ENCODE measurements around the gene BACH2. TPM values are rescaled to one million over a fixed set of nuclear protein-coding genes. Genes with fewer than 3 reads are reported as not detected.

The BACH2 gene
- polyA plus RNA-seq, 1 of the 3 experiments (the other 2 are of a cell fraction): 0.46 TPM

DNA sequence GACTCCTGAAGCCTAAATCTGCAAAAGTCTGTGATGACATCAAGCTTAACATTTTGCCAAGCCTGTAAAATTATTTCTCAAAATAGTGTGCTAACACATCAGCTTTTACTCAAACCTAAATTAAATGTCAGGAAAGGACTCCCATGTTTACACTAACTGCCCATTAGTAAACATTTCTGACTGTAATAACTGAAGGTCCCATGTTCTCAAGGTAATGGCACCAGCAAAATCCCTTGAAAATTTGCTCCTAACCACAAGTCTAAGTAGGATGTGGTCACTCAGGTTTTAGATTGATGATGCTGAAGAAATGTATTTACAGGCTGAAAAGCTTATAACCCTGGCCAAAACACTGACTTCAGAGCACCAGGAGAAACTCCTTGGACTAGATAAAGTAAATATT lies 33.0 kb downstream of the BACH2 start:
- Histone ChIP-seq H3K4me3 (ENCODE audit: low read depth in 2 of 2, low read length in 1 of 2) (no peak overlapping the region), H3K79me2 (ENCODE audit: insufficient read depth) (no peaks in the 10 kb centered on the region), H3F3A (replicated peaks; ENCODE audit: insufficient read depth) (no peaks in the 10 kb centered on the region), H3K9me3 (no peaks in the 10 kb centered on the region), H3K27me3 (ENCODE audit: insufficient read depth) (no peaks in the 10 kb centered on the region), H3K4me1 (ENCODE audit: control insufficient read depth in 1 of 2, insufficient read depth in 2 of 2, low read depth in 1 of 2, low read length in 1 of 2) (no peaks in the 10 kb centered on the region), H3K9ac (no peak overlapping the region), H2AFZ (ENCODE audit: low read depth) (no peak overlapping the region), H3K9me2 (no peaks in the 10 kb centered on the region), H3K4me2 (no peak overlapping the region), H3K27ac (ENCODE audit: low read depth in 2 of 2, low read length in 1 of 2) (no peak overlapping the region), H3K36me3 (replicated peaks in 1 of 2; ENCODE audit: control insufficient read depth in 1 of 2, insufficient read depth in 2 of 2, low read length in 1 of 2) (no peaks in the 10 kb centered on the region), H4K20me1 (ENCODE audit: insufficient read depth) (no peaks in the 10 kb centered on the region)
- no peak for DNase-seq
- TF ChIP-seq, protein P1, sequence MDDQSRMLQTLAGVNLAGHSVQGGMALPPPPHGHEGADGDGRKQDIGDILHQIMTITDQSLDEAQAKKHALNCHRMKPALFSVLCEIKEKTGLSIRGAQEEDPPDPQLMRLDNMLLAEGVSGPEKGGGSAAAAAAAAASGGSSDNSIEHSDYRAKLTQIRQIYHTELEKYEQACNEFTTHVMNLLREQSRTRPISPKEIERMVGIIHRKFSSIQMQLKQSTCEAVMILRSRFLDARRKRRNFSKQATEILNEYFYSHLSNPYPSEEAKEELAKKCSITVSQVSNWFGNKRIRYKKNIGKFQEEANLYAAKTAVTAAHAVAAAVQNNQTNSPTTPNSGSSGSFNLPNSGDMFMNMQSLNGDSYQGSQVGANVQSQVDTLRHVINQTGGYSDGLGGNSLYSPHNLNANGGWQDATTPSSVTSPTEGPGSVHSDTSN (IDR thresholded peaks at IDR 0.05): peak; percentile 23; the same call in 1 of the 2 replicates
- TF ChIP-seq FOSL2 (IDR thresholded peaks at IDR 0.05; ENCODE audit: borderline replicate concordance, low read depth): no peak
- ChIA-PET CTCF (interaction anchor here (0.7 to 1.4 kb wide), 5 partner anchors 9 to 32 kb away, joined by 3 to 4 read pairs (median 3); no protein-coding TSS in a partner anchor), POLR2A (no interaction called here)

GRCh38 chr6:90261801-90262200 lies 34.8 kb downstream of the BACH2 start:
- TF ChIP-seq SMC3 (IDR thresholded peaks at IDR 0.05; ENCODE audit: low read depth, low read length): no peak
- Histone ChIP-seq H2AFZ (ENCODE audit: low read depth) (no peak overlapping the region), H3K4me1 (ENCODE audit: control insufficient read depth in 1 of 2, insufficient read depth in 2 of 2, low read depth in 1 of 2, low read length in 1 of 2) (no peaks in the 10 kb centered on the region), H3K9ac (no peak overlapping the region), H3K9me3 (no peaks in the 10 kb centered on the region), H3K36me3 (replicated peaks in 1 of 2; ENCODE audit: control insufficient read depth in 1 of 2, insufficient read depth in 2 of 2, low read length in 1 of 2) (no peaks in the 10 kb centered on the region), H3F3A (replicated peaks; ENCODE audit: insufficient read depth) (peaks cover 6% of the 10 kb centered on the region), H3K79me2 (ENCODE audit: insufficient read depth) (no peaks in the 10 kb centered on the region), H3K4me3 (ENCODE audit: low read depth in 2 of 2, low read length in 1 of 2) (no peak overlapping the region), H3K4me2 (no peak overlapping the region), H3K9me2 (no peaks in the 10 kb centered on the region), H3K27ac (ENCODE audit: low read depth in 2 of 2, low read length in 1 of 2) (no peak overlapping the region), H3K27me3 (ENCODE audit: insufficient read depth) (no peaks in the 10 kb centered on the region), H4K20me1 (ENCODE audit: insufficient read depth) (no peaks in the 10 kb centered on the region)
- POLR2A ChIA-PET: no interaction called here
- DNase-seq: no peak
- WGBS (ENCODE audit: low lambda C conversion rate): 94% methylated on average over 2 of the region's 2 CpGs
- CTCF ChIA-PET: no interaction called here

GRCh38 chr6:90257486-90257738 lies 39.2 kb downstream of the BACH2 start:
- H3K79me2 ChIP-seq (ENCODE audit: insufficient read depth): no peaks in the 10 kb centered on the region
- H3K9me3 ChIP-seq: no peaks in the 10 kb centered on the region
- no peak overlapping the region for H2AFZ ChIP-seq (ENCODE audit: low read depth)
- DNase-seq: no peak
- ChIA-PET POLR2A (no interaction called here), CTCF (interaction anchor here (0.8 kb wide), 1 partner anchor 12 kb away, joined by 3 read pairs; no protein-coding TSS in a partner anchor)
- H3K36me3 ChIP-seq (replicated peaks in 1 of 2; ENCODE audit: control insufficient read depth in 1 of 2, insufficient read depth in 2 of 2, low read length in 1 of 2): no peaks in the 10 kb centered on the region
- no peak for TF ChIP-seq MXI1 (IDR thresholded peaks at IDR 0.05; ENCODE audit: low read depth, low read length)
- TF ChIP-seq GABPA (IDR thresholded peaks at IDR 0.05; ENCODE audit: low read depth): no peak
- no peak for TF ChIP-seq RXRA (IDR thresholded peaks at IDR 0.05; ENCODE audit: borderline replicate concordance, low read depth)
- TF ChIP-seq YY1 (IDR thresholded peaks at IDR 0.05; ENCODE audit: low read depth): peak; percentile 22; the same call in 1 of the 2 replicates
- no peak for TF ChIP-seq FOXJ3 (CRISPR knock-in tag; IDR thresholded peaks at IDR 0.05)
- TF ChIP-seq JUND (IDR thresholded peaks at IDR 0.05): no peak
- TF ChIP-seq CHD2 (IDR thresholded peaks at IDR 0.05; ENCODE audit: low read length, partially characterized antibody): no peak
- no peak for TF ChIP-seq RAD21 (IDR thresholded peaks at IDR 0.05; ENCODE audit: low read length)
- no peaks in the 10 kb centered on the region; a peak in 1 of 4 replicates for H3K4me1 ChIP-seq (ENCODE audit: control insufficient read depth in 1 of 2, insufficient read depth in 2 of 2, low read depth in 1 of 2, low read length in 1 of 2)
- no peak overlapping the region for H3K4me3 ChIP-seq (ENCODE audit: low read depth in 2 of 2, low read length in 1 of 2)
- no peaks in the 10 kb centered on the region for H3K9me2 ChIP-seq
- 81% methylated on average over 1 of the region's 1 CpG for WGBS (ENCODE audit: low lambda C conversion rate)
- no peak overlapping the region for H3K9ac ChIP-seq
- no peaks in the 10 kb centered on the region for H3K27me3 ChIP-seq (ENCODE audit: insufficient read depth)
- H4K20me1 ChIP-seq (ENCODE audit: insufficient read depth): no peaks in the 10 kb centered on the region
- H3K4me2 ChIP-seq: no peak overlapping the region
- H3K27ac ChIP-seq (ENCODE audit: low read depth in 2 of 2, low read length in 1 of 2): peak overlapping the region in 1 of 2 experiments; percentile 72; a peak in 2 of 4 replicates
- peaks cover 18% of the 10 kb centered on the region for H3F3A ChIP-seq (replicated peaks; ENCODE audit: insufficient read depth)

Measured in SK-N-SH (cell line).